Dermis blood vessel endothelial cell (primary cell): Measurements from ENCODE around the gene SUPT5H. TPM values are rescaled to one million over a fixed set of nuclear protein-coding genes. Genes with fewer than 3 reads are reported as not detected.

Experiments
- DNase-seq: peaks from one replicate; pipeline ENCODE4 v3.0.0; 2010
- total RNA-seq: library from RNA; depleted of rRNA; stranded (reverse); fragments of >200 nt; gene quantifications from 2 replicates; pipeline ENCODE4 v1.2.3, GENCODE V29; 2014

SUPT5H gene
- total RNA-seq, 1 donor from 2014 or later = 35.4 TPM

- peak; percentile 28 for DNase-seq
Measured at GRCh38 chr19:39498798-39499642, 53.6 kb downstream of the SUPT5H start, which contains the start of gene DLL3. TSS of gene DLL3 (plus strand) at chr19:39498947. CDS start at chr19:39498975, 28 bp downstream.

GRCh38 chr19:39499932-39500331 lies 54.5 kb downstream of the SUPT5H start:
- no peak for DNase-seq

GRCh38 chr19:39500543-39500942 lies 55.2 kb downstream of the SUPT5H start:
- no peak for DNase-seq

GRCh38 chr19:39501340-39501739 lies 56.0 kb downstream of the SUPT5H start:
- DNase-seq = no peak

- peak; percentile 84 for DNase-seq
Measured at GRCh38 chr19:39502640-39503417, 57.4 kb downstream of the SUPT5H start.

GRCh38 chr19:39506598-39506943 lies 61.2 kb downstream of the SUPT5H start:
- no peak for DNase-seq

GRCh38 chr19:39506944-39507714 lies 61.7 kb downstream of the SUPT5H start:
- peak; percentile 78 for DNase-seq

GRCh38 chr19:39507715-39508364 lies 62.5 kb downstream of the SUPT5H start:
- DNase-seq = no peak

GRCh38 chr19:39508629-39509028 lies 63.2 kb downstream of the SUPT5H start:
- DNase-seq = no peak

- DNase-seq = no peak
Measured at GRCh38 chr19:39509233-39509632, 63.9 kb downstream of the SUPT5H start.

GRCh38 chr19:39512988-39513387 lies 67.6 kb downstream of the SUPT5H start:
- DNase-seq = no peak

GRCh38 chr19:39514840-39515550 lies 69.6 kb downstream of the SUPT5H start, which contains the start of gene SELENOV:
TSS of gene SELENOV (plus strand) at chr19:39515139. CDS start at chr19:39515213, 74 bp downstream.
- DNase-seq = no peak

- no peak for DNase-seq
Measured at GRCh38 chr19:39515551-39516191, 70.3 kb downstream of the SUPT5H start.

GRCh38 chr19:39516270-39516669 lies 70.9 kb downstream of the SUPT5H start:
- no peak for DNase-seq

GRCh38 chr19:39517432-39517831 lies 72.0 kb downstream of the SUPT5H start:
- DNase-seq = no peak

GRCh38 chr19:39518458-39518857 lies 73.1 kb downstream of the SUPT5H start:
- DNase-seq = no peak

- DNase-seq = no peak
Measured at GRCh38 chr19:39518975-39519374, 73.6 kb downstream of the SUPT5H start.

GRCh38 chr19:39520541-39521484 lies 75.4 kb downstream of the SUPT5H start:
- no peak for DNase-seq

GRCh38 chr19:39524495-39524894 lies 79.1 kb downstream of the SUPT5H start:
- no peak for DNase-seq

GRCh38 chr19:39525205-39525604 lies 79.8 kb downstream of the SUPT5H start:
- DNase-seq = no peak
